SK-N-SH (cell line): Measurements from ENCODE around the gene TOR1A. TPM values are rescaled to one million over a fixed set of nuclear protein-coding genes. Genes with fewer than 3 reads are reported as not detected.

ENCODE experiments used
- CTCF ChIA-PET: fragments of 300-600, 350-600 bp; formaldehyde crosslinking; extraction: SDS; loops from one replicate; lab custom pipeline; 2021; lab: Yijun Ruan, JAX
- POLR2A ChIA-PET: fragments of 350-600 bp; sonication (Branson Sonifier 250); formaldehyde crosslinking; extraction: SDS; loops from one replicate; lab custom pipeline; 2020; ENCODE audit warnings: antibody characterized with exemption, inconsistent platforms; lab: Yijun Ruan, JAX
- DNase-seq: peaks from one replicate; pipeline ENCODE4 v3.0.0; 2012
- H2AFZ ChIP-seq: fragments of 200-600 bp; sonication (generic); 2 replicates; pipeline ENCODE4 v1.8.1; 2016; ENCODE audit warnings: antibody characterized with exemption, mild to moderate bottlenecking, low read depth
- H3F3A ChIP-seq: fragments of 200-600 bp; sonication (generic); replicated peaks from 2 replicates; pipeline ENCODE3; 2016; ENCODE audit warnings: antibody characterized with exemption, mild to moderate bottlenecking; ENCODE audit not compliant: insufficient read depth
- H3K27ac ChIP-seq, 2 experiments: fragments of 200-500 bp in 1 of 2; fragments of 200-600 bp in 1 of 2; sonication (Bioruptor generic) in 1 of 2; sonication (generic), shearing (Covaris generic) in 1 of 2; 2 replicates each; pipeline versions ENCODE4 v1.5.1 to v1.6.1; 2014 to 2016; ENCODE audit warnings: low read depth in 2 of 2, inconsistent platforms in 1 of 2, low read length in 1 of 2, mild to moderate bottlenecking in 1 of 2, mixed read lengths in 1 of 2
- H3K27me3 ChIP-seq: fragments of 200-600 bp; sonication (generic), shearing (Covaris generic); 2 replicates; pipeline ENCODE4 v1.6.1; 2016; ENCODE audit warnings: mixed run types; ENCODE audit not compliant: insufficient read depth
- H3K36me3 ChIP-seq, 2 experiments: fragments of 200-500 bp in 1 of 2; fragments of 200-600 bp in 1 of 2; sonication (Bioruptor generic) in 1 of 2; sonication (generic) in 1 of 2; replicated peaks in 1 of 2; 2 replicates each; pipeline versions ENCODE3 to v1.5.1; 2014 to 2016; ENCODE audit warnings: low read length in 1 of 2, mild to moderate bottlenecking in 1 of 2; ENCODE audit not compliant: insufficient read depth in 2 of 2, control insufficient read depth in 1 of 2
- H3K4me1 ChIP-seq, 2 experiments: fragments of 200-500 bp in 1 of 2; fragments of 200-600 bp in 1 of 2; sonication (Bioruptor generic) in 1 of 2; sonication (generic), shearing (Covaris generic) in 1 of 2; 2 replicates each; pipeline versions ENCODE4 v1.5.1 to v1.6.1; 2014 to 2016; ENCODE audit warnings: low read depth in 1 of 2, low read length in 1 of 2, mixed run types in 1 of 2; ENCODE audit not compliant: insufficient read depth in 2 of 2, control insufficient read depth in 1 of 2
- H3K4me2 ChIP-seq: fragments of 200-600 bp; sonication (generic), shearing (Covaris generic); 2 replicates; pipeline ENCODE4 v1.6.1; 2017; ENCODE audit warnings: mixed run types
- H3K4me3 ChIP-seq, 2 experiments: fragments of 200-500 bp in 1 of 2; fragments of 200-600 bp in 1 of 2; sonication (Bioruptor generic) in 1 of 2; sonication (generic), shearing (Covaris generic) in 1 of 2; 2 replicates each; pipeline versions ENCODE4 v1.5.1 to v1.8.1; 2014 to 2016; ENCODE audit warnings: low read depth in 2 of 2, inconsistent platforms in 1 of 2, low read length in 1 of 2, mild to moderate bottlenecking in 1 of 2, mixed read lengths in 1 of 2, moderate library complexity in 1 of 2
- H3K79me2 ChIP-seq: fragments of 200-600 bp; sonication (generic); 2 replicates; pipeline ENCODE4 v1.8.1; 2017; ENCODE audit warnings: mild to moderate bottlenecking; ENCODE audit not compliant: insufficient read depth
- H3K9ac ChIP-seq: fragments of 200-600 bp; sonication (generic); 2 replicates; pipeline ENCODE4 v1.6.1; 2017; ENCODE audit warnings: mixed run types
- H3K9me2 ChIP-seq: fragments of 200-600 bp; sonication (generic); 2 replicates; pipeline ENCODE4 v1.6.1; 2017; ENCODE audit warnings: mixed run types
- H3K9me3 ChIP-seq: fragments of 200-600 bp; sonication (generic); 2 replicates; pipeline ENCODE4 v1.6.1; 2017; ENCODE audit warnings: mixed run types, mild to moderate bottlenecking, moderate library complexity
- H4K20me1 ChIP-seq: fragments of 200-600 bp; sonication (generic); 2 replicates; pipeline ENCODE4 v1.6.1; 2017; ENCODE audit warnings: mild to moderate bottlenecking, mixed run types; ENCODE audit not compliant: insufficient read depth
- FOSL2 ChIP-seq: IDR thresholded peaks from 2 replicates; pipeline ENCODE4 v1.4.0; 2012; ENCODE audit warnings: low read depth, mild to moderate bottlenecking, moderate library complexity, borderline replicate concordance
- FOXM1 ChIP-seq: IDR thresholded peaks from 2 replicates; pipeline ENCODE4 v1.4.0; 2012; ENCODE audit warnings: low read depth, mild to moderate bottlenecking
- GABPA ChIP-seq: IDR thresholded peaks from 2 replicates; pipeline ENCODE4 v1.4.0; 2012; ENCODE audit warnings: low read depth, mild to moderate bottlenecking
- JUND ChIP-seq: IDR thresholded peaks from 2 replicates; pipeline ENCODE4 v1.4.0; 2012
- POLR2AphosphoS5 ChIP-seq: IDR thresholded peaks from 2 replicates; pipeline ENCODE4 v1.6.1; 2012; ENCODE audit warnings: low read depth, low read length
- RCOR1 ChIP-seq: fragments of 150-350 bp; IDR thresholded peaks from 2 replicates; pipeline ENCODE4 v1.6.1; 2017; ENCODE audit warnings: antibody characterized with exemption, low read length
- SIN3A ChIP-seq: IDR thresholded peaks from 2 replicates; pipeline ENCODE4 v1.6.1; 2012; ENCODE audit warnings: low read depth, mild to moderate bottlenecking, low read length, moderate library complexity, borderline replicate concordance
- SMC3 ChIP-seq: IDR thresholded peaks from 2 replicates; pipeline ENCODE4 v1.6.1; 2012; ENCODE audit warnings: low read depth, low read length, improper control_type of control experiment
- TCF12 ChIP-seq: IDR thresholded peaks from 2 replicates; pipeline ENCODE4 v1.4.0; 2012
- TEAD4 ChIP-seq: IDR thresholded peaks from 2 replicates; pipeline ENCODE4 v1.4.0; 2012; ENCODE audit warnings: mild to moderate bottlenecking, borderline replicate concordance; ENCODE audit not compliant: insufficient read depth
- WGBS: methylation state at CpG from one replicate; pipeline ENCODE4 v1.1.6; 2017; ENCODE audit warnings: low lambda C conversion rate; 5-methylcytosine and 5-hydroxymethylcytosine counted together
- polyA plus RNA-seq, 3 experiments: library from polyadenylated mRNA; depleted of rRNA; stranded (reverse); fragments of >200 nt; gene quantifications; 2 replicates each; pipeline ENCODE4 v1.2.3, GENCODE V29; 2012
- TF ChIP-seq, protein P1 (sequence below): IDR thresholded peaks from 2 replicates; pipeline ENCODE4; 2012
- TF ChIP-seq, protein P2 (sequence below): IDR thresholded peaks from 2 replicates; pipeline ENCODE4 v1.4.0; 2012; ENCODE audit warnings: low read depth

Gene TOR1A
- polyA plus RNA-seq, 1 of the 3 experiments (the other 2 are of a cell fraction): 85.3 TPM

DNA sequence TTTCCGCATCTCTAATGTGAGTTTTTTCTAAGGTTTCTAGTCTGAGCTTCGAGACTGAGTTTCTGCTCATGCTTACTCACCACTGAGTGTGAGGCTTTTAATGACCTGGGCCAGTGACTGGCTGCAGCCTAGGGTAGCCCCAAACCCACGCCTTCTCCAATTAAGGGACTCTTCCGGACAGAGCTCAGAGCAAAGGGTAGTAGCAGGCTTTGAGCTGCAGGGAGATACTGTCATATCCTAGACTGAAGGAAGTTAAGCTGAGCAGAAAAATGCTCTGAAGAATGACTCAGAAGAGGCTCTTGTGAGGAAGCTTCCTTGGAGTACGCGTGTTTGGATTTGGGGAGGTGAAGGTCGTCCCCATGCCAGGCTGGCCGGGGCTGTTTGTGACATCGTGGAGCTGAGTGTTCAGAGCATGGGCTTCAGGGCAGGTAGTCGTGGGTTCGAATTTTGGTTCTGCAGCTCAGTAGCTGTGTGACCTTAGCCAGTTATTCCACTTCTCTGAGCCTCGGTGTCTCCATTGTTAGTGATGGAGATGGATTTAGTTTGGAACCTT is 14.8 kb upstream of the TOR1A start:
- no peaks in the 10 kb centered on the region for H3K27me3 ChIP-seq
- H3K4me1 ChIP-seq: peaks cover 17 to 42% of the 10 kb centered on the region in 2 experiments
- ChIA-PET POLR2A (interaction anchor here (0.7 kb wide), 1 partner anchor 10 kb away, joined by 3 read pairs; no protein-coding TSS in a partner anchor), CTCF (interaction anchor here (0.9 to 1.3 kb wide), 2 partner anchors 47 to 202 kb away, joined by 3 to 5 read pairs; no protein-coding TSS in a partner anchor)
- no peak overlapping the region for H2AFZ ChIP-seq
- H3K9me3 ChIP-seq: no peaks in the 10 kb centered on the region
- no peak for TF ChIP-seq TEAD4
- TF ChIP-seq, protein P1, sequence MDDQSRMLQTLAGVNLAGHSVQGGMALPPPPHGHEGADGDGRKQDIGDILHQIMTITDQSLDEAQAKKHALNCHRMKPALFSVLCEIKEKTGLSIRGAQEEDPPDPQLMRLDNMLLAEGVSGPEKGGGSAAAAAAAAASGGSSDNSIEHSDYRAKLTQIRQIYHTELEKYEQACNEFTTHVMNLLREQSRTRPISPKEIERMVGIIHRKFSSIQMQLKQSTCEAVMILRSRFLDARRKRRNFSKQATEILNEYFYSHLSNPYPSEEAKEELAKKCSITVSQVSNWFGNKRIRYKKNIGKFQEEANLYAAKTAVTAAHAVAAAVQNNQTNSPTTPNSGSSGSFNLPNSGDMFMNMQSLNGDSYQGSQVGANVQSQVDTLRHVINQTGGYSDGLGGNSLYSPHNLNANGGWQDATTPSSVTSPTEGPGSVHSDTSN: 0 out of 2 replicates have a peak, but pooled peaks have one; percentile 33
- 0 out of 2 replicates have a peak, but pooled peaks have one; percentile 17 for TF ChIP-seq JUND
- TF ChIP-seq POLR2AphosphoS5: peak; percentile 26; the same call in 1 of the 2 replicates
- peak; percentile 52; the same call in 1 of the 2 replicates for TF ChIP-seq FOSL2
- TF ChIP-seq SIN3A: no peak
- peak; percentile 37; the same call in 1 of the 2 replicates for TF ChIP-seq TCF12
- no peak for TF ChIP-seq FOXM1
- TF ChIP-seq GABPA: 0 out of 2 replicates have a peak, but pooled peaks have one; percentile 21
- TF ChIP-seq, protein P2, sequence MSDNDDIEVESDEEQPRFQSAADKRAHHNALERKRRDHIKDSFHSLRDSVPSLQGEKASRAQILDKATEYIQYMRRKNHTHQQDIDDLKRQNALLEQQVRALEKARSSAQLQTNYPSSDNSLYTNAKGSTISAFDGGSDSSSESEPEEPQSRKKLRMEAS: peak; percentile 82
- TF ChIP-seq RCOR1: no peak
- no peaks in the 10 kb centered on the region for H3K36me3 ChIP-seq
- no peaks in the 10 kb centered on the region for H3K9me2 ChIP-seq
- 63% methylated on average over 12 of the region's 12 CpGs for WGBS
- no peaks in the 10 kb centered on the region for H4K20me1 ChIP-seq
- peak overlapping the region; percentile 58 for H3K4me2 ChIP-seq
- no peak for DNase-seq
- no peak overlapping the region for H3K4me3 ChIP-seq
- H3F3A ChIP-seq: peaks cover 17% of the 10 kb centered on the region
- peaks cover 28% of the 10 kb centered on the region for H3K79me2 ChIP-seq
- peak overlapping the region in 1 of 2 experiments; percentile 61; a peak in 3 of 4 replicates for H3K27ac ChIP-seq
- H3K9ac ChIP-seq: no peak overlapping the region

DNA sequence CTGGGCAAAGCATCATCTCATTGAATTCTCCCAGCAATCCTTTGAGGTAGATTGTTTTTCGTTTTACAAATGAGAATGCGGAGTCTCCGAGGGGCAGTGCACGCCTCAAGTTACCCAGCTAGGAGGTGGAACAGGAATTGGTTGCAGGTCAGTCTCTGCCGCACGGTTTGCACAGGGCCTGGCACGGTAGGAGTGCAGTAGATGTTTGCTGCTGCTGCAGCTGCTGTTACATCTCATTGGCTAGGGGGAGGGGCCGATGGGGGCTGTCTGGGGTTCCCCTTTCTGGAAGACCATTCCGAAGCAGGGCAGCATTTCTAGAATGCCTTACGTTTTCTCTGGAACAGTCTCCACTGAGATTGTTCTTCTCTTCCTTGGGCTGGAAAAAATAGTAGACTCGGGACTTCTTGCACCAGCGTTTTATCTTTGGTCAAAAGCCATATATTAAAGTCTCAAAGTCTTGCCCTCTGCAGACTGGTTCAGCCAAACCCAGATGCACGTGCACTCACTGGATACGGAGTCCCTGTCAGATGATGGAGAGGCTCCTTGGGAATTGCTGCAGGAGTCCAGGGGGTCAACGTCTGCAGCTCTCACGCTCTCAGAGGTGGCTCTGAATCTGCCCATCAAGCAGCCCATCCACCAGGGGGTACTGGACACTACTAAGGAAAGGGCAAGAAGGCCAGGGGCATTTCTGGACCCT is 12.5 kb upstream of the TOR1A start:
- Histone ChIP-seq H3K4me3 (peak overlapping the region; percentile 84 to 88), H3K9me3 (no peaks in the 10 kb centered on the region), H3K79me2 (peaks cover 40% of the 10 kb centered on the region), H3K4me2 (peak overlapping the region; percentile 91), H3F3A (peaks cover 17% of the 10 kb centered on the region), H3K27ac (no peak overlapping the region), H4K20me1 (no peaks in the 10 kb centered on the region), H3K27me3 (no peaks in the 10 kb centered on the region), H3K9ac (peak overlapping the region; percentile 72), H3K9me2 (no peaks in the 10 kb centered on the region), H3K4me1 (peaks cover 18 to 41% of the 10 kb centered on the region in 2 experiments), H3K36me3 (peaks cover 11 to 15% of the 10 kb centered on the region in 2 experiments), H2AFZ (peak overlapping the region; percentile 64; the same call in 1 of the 2 replicates)
- 76% methylated on average over 16 of the region's 16 CpGs for WGBS
- TF ChIP-seq TCF12 (no peak), SMC3 (no peak)
- CTCF ChIA-PET: interaction anchor here (1.1 kb wide), 1 partner anchor 27 kb away, joined by 3 read pairs; no protein-coding TSS in a partner anchor
- DNase-seq: no peak
- POLR2A ChIA-PET: interaction anchor here (0.6 to 1.2 kb wide), 3 partner anchors 33 to 217 kb away, joined by 3 to 6 read pairs (median 4); partner anchors contain the start of gene GPR107
